Measurements from ENCODE around the gene CREB5. TPM values are rescaled to one million over a fixed set of nuclear protein-coding genes. Genes with fewer than 3 reads are reported as not detected.

CREB5 gene
- total and polyA plus RNA-seq, 2 donors (not counting 3 experiments of a cell fraction or from before 2014, with no cell fraction given): 19.6 to 28.4 TPM

- H3K9me3 ChIP-seq (replicated peaks; ENCODE audit: control insufficient read depth, insufficient read depth, low read length): no peaks in the 10 kb centered on the region
- dilution Hi-C loops (cut with MboI; ENCODE audit: extremely low pct_ligation_motif_present, low sequenced_read_pairs): no loop called here
- no peaks in the 10 kb centered on the region for H3K4me1 ChIP-seq (ENCODE audit: control insufficient read depth, extremely low read depth, insufficient read depth, low read length)
- H3K9ac ChIP-seq (replicated peaks; ENCODE audit: extremely low read depth, insufficient read depth, low read length): no peak overlapping the region
- FAIRE-seq (no peak), DNase-seq (ENCODE audit: low read depth, low spot score) (no peak)
- H3K9me1 ChIP-seq (replicated peaks; ENCODE audit: control insufficient read depth, extremely low read depth, insufficient read depth, low read length): no peaks in the 10 kb centered on the region
- H2AFZ ChIP-seq (ENCODE audit: low read depth, low read length): no peak overlapping the region
- no peaks in the 10 kb centered on the region for H3K36me3 ChIP-seq (ENCODE audit: control insufficient read depth in 2 of 2, extremely low read depth in 1 of 2, insufficient read depth in 2 of 2, low read length in 2 of 2)
- CTCF ChIA-PET: interaction anchor here (0.9 to 1.6 kb wide), 4 partner anchors 9 to 221 kb away, joined by 3 read pairs; no protein-coding TSS in a partner anchor
- POLR2A ChIA-PET: no interaction called here
- intact Hi-C loops (cut with micrococcal nuclease): no loop called here
- no TSS peak for BruUV-seq (replicated peaks)
- no peak overlapping the region for H3K27ac ChIP-seq (ENCODE audit: insufficient read depth, low read depth, low read length)
- no peaks in the 10 kb centered on the region for H4K20me1 ChIP-seq (replicated peaks; ENCODE audit: control insufficient read depth, extremely low read depth, insufficient read depth, low read length)
- TF ChIP-seq JUN (IDR thresholded peaks at IDR 0.05; ENCODE audit: borderline replicate concordance, insufficient read depth, insufficient read length, low read depth) (no peak), FOS (IDR thresholded peaks at IDR 0.05; ENCODE audit: borderline replicate concordance, insufficient read depth, low read length) (no peak), EZH2 (IDR thresholded peaks at IDR 0.05; ENCODE audit: borderline replicate concordance, low read depth, low read length, severe bottlenecking) (no peak), GATA2 (IDR thresholded peaks at IDR 0.05; ENCODE audit: insufficient read depth, insufficient read length, low read depth, low read length) (no peak), POLR2A (IDR thresholded peaks at IDR 0.05; ENCODE audit: low read depth, low read length) (no peak), MYC (IDR thresholded peaks at IDR 0.05; ENCODE audit: low read depth, low read length) (no peak), POLR2AphosphoS5 (IDR thresholded peaks at IDR 0.05; ENCODE audit: insufficient read depth, low read depth, low read length) (no peak)
- TF ChIP-seq, protein P1, sequence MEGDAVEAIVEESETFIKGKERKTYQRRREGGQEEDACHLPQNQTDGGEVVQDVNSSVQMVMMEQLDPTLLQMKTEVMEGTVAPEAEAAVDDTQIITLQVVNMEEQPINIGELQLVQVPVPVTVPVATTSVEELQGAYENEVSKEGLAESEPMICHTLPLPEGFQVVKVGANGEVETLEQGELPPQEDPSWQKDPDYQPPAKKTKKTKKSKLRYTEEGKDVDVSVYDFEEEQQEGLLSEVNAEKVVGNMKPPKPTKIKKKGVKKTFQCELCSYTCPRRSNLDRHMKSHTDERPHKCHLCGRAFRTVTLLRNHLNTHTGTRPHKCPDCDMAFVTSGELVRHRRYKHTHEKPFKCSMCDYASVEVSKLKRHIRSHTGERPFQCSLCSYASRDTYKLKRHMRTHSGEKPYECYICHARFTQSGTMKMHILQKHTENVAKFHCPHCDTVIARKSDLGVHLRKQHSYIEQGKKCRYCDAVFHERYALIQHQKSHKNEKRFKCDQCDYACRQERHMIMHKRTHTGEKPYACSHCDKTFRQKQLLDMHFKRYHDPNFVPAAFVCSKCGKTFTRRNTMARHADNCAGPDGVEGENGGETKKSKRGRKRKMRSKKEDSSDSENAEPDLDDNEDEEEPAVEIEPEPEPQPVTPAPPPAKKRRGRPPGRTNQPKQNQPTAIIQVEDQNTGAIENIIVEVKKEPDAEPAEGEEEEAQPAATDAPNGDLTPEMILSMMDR (IDR thresholded peaks at IDR 0.05; ENCODE audit: extremely low read depth in 1 of 2, insufficient read depth in 1 of 2, low read depth in 1 of 2, low read length in 2 of 2): no peak
- TF ChIP-seq, protein P2, sequence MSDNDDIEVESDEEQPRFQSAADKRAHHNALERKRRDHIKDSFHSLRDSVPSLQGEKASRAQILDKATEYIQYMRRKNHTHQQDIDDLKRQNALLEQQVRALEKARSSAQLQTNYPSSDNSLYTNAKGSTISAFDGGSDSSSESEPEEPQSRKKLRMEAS (IDR thresholded peaks at IDR 0.05; ENCODE audit: insufficient read depth, insufficient read length): no peak
- no peaks in the 10 kb centered on the region for H3K27me3 ChIP-seq (ENCODE audit: control insufficient read depth in 2 of 2, insufficient read depth in 2 of 2, low read length in 2 of 2)
- H3K4me3 ChIP-seq (replicated peaks in 1 of 3; ENCODE audit: insufficient read depth in 1 of 3, low read depth in 1 of 3, low read length in 3 of 3): no peak overlapping the region
- no peaks in the 10 kb centered on the region for H3K79me2 ChIP-seq (ENCODE audit: control insufficient read depth, insufficient read depth, low read length)
- H3K4me2 ChIP-seq (ENCODE audit: insufficient read depth, low read length): no peak overlapping the region
These were observed 288.5 kb downstream of the CREB5 start for GRCh38 chr7:28700790-28701203.

Data from endothelial cell of umbilical vein (primary cell).